Measurements from ENCODE around the gene OBSCN.
A peak's percentile ranks its signal among the peaks of the same experiment; 100 is the strongest.

Gene OBSCN

GRCh38 chr1:228405200-228405978, 197.5 kb downstream of the OBSCN start:
- DNase-seq, result no peak
- in situ Hi-C loops (cut with HindIII; ENCODE audit: low pct_ligation_motif_present, low pct_unique_long_range_greater_than_20kb, low sequenced_read_pairs), result no loop called here

DNA sequence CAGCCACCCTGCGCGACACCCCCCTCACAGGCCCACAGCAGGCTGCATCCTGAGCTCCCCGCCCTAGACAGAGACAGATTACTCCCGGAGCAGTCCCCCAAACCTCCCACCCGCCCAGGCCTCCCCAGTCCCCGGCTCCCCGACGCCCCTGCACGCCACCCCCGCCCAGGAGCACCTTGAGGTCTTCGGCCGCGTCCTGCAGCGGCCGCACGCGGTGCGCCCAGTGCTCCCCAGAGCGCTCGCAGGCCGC, 198.1 kb downstream of the OBSCN start:
- DNase-seq, result no peak
- in situ Hi-C loops (cut with HindIII; ENCODE audit: low pct_ligation_motif_present, low pct_unique_long_range_greater_than_20kb, low sequenced_read_pairs), result no loop called here

GRCh38 chr1:228407106-228408040, 199.5 kb downstream of the OBSCN start:
- DNase-seq, result peak; percentile 29
- in situ Hi-C loops (cut with HindIII; ENCODE audit: low pct_ligation_motif_present, low pct_unique_long_range_greater_than_20kb, low sequenced_read_pairs), result no loop called here

- no peak for DNase-seq
- in situ Hi-C loops (cut with HindIII; ENCODE audit: low pct_ligation_motif_present, low pct_unique_long_range_greater_than_20kb, low sequenced_read_pairs), result no loop called here
These were observed 200.4 kb downstream of the OBSCN start for GRCh38 chr1:228408041-228408868.

DNA sequence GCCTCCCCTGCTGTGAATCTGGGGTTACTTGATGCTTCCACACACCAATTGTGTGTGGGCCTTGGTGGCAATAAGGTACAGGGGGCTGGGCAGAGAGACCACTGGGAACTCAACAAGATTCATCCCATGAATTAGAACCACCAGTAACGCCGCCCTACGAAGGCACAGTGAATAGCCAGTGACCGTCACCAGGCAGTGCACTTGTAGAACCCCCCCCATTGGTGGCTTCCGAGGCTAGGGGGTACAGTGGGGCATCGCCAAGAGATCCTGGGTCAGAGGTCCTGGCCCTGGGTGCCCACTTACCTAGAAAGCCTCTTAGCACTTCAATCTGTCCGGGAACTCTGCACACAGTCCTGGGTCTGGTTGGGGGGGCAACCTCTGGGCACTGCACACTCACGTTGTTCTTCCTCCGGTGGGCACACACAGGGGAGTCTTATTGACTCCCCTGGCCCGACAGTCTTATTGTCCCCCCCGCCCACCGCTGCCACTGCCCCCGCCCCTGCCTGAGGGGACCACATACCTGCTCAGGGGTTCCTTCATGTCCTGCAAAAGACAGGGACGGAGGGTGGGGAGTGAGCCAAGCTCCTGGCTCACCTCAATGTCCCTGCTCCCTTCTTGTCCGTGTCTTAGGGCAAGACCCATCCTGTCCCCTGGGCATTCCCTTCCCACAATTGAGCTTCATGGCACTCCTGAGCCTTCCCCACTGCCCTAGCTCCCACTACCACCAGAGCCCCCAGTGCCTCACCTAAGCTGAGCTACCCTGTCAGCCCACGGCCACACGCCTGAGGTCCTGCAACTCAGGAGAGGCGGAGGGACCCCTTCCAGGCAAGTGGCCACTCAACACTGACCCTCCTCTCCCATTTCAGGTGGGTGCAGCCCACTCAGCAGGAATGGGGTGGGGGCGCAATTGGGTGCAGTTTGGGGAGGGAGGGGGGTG, 201.3 kb downstream of the OBSCN start:
- DNase-seq, result no peak
- in situ Hi-C loops (cut with HindIII; ENCODE audit: low pct_ligation_motif_present, low pct_unique_long_range_greater_than_20kb, low sequenced_read_pairs), result no loop called here

DNA sequence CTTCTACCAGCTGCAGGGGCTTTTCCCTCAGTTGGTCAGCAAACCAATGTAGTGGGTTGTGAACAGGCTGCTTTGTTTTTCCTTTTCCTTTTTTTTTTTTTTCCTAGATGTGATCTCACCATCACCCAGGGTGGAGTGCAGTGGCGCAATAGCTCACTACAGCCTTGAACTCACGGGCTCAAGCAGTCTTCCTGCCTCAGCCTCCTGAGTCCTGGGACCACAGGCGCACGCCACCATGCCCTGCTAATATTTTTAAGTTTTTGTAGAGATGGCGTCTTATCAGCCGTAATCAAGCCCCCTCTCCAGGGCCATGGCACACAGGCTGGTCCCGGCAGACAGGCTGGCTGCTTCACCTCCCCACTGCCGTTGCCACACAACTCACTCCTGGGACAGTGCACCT, 202.2 kb downstream of the OBSCN start:
- in situ Hi-C loops (cut with HindIII; ENCODE audit: low pct_ligation_motif_present, low pct_unique_long_range_greater_than_20kb, low sequenced_read_pairs), result no loop called here
- no peak for DNase-seq

GRCh38 chr1:228410671-228411070, 202.8 kb downstream of the OBSCN start:
- no peak for DNase-seq

DNA sequence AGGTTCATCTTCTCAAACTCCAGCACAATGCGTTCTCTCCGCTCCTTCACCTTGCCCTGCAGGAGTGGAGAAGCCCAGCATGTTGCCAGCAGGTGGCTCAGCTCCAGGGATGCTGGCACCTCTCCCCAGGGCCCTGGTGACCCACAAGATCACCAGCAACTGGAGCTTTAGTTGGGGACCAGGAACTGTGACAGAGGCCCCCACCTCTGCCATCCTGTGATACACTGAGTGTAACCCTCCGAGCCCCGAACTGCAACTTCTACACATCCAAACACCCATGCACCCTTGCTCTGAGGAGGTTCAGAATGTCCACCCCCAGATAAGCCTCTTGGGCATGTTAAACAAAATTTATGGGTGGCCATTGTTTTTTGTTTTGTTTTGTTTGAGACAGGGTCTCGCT, 203.3 kb downstream of the OBSCN start:
- in situ Hi-C loops (cut with HindIII; ENCODE audit: low pct_ligation_motif_present, low pct_unique_long_range_greater_than_20kb, low sequenced_read_pairs), result no loop called here
- DNase-seq, result no peak

More at GRCh38 chr1:228410671-228411070, 202.8 kb downstream of the OBSCN start:
- in situ Hi-C loops (cut with HindIII; ENCODE audit: low pct_ligation_motif_present, low pct_unique_long_range_greater_than_20kb, low sequenced_read_pairs), result no loop called here

DNA sequence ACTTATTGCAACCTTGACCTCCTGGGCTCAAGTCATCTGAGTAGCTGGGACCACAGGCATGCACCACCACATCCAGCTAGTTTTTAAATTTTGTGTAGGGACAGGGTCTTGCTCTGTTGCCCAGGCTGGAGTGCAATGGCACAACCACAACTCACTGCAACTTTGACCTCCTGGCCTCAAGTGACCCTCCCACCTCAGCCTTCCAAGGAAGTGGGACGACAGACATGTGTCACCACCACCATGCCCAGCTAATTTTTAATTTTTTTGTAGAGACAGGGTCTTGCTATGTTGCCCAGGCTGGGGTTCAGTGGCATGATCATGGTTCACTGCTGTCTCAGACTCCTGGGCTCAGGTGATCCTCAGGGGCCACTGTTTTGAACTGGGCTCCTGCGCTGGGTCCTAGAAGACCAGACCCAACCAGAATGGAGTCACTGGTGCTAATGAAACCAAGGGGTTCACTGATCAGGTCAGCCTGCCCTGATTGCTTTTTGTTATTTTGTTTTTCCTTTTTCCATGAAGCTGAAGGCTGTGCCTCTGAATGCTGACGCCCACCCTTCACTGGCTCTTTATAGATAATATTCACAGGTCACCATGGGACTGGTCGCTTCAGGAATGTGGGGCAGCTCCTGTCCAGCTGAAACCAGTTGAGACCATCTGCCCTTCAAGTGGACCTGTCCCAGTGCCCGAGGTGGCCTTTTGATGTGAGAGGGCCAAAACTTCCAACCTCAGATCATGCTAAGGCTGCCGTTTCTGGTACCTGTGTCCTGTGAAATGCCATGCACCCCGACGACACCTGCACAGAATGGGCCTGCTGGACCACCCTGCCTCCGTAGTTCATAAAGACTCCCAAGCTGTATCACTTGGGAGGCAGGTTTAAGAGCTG, 203.9 kb downstream of the OBSCN start:
- DNase-seq, result no peak
- in situ Hi-C loops (cut with HindIII; ENCODE audit: low pct_ligation_motif_present, low pct_unique_long_range_greater_than_20kb, low sequenced_read_pairs), result no loop called here

GRCh38 chr1:228413241-228414010, 205.6 kb downstream of the OBSCN start:
- in situ Hi-C loops (cut with HindIII; ENCODE audit: low pct_ligation_motif_present, low pct_unique_long_range_greater_than_20kb, low sequenced_read_pairs), result no loop called here
- DNase-seq, result no peak

DNA sequence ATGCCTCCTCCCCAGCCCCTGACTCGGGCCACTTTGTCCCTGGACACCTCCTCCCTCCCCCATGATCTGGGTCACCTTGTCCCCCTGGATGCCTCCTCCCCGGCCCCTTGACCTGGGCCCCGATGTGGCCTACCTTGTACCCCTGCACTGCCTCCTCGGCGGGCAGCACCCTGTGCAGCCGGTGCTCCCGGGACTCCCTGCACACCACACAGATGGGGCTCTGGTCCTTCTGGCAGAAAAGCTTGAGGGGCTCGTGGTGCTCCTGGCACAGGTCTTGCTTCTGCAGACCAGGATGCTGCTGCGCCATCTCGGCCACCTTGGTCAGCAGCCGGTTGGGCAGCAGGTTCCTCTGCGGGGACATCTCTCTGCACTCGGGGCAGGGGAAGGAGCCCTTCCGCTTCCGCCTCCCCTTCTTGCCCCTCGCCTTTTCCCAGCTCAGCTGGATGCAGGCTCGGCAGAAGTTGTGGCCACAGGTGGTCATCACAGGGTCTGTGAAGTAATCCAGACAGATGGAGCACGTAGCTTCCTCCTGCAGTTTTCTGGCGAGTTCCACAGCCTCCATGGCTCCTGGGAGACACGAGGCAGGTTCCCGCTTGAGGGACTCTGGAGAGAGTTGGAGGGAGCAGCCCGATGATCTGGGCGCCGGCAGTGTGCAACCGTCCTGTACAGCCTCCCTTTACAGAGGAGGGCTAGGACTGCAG, 206.8 kb downstream of the OBSCN start:
- in situ Hi-C loops (cut with HindIII; ENCODE audit: low pct_ligation_motif_present, low pct_unique_long_range_greater_than_20kb, low sequenced_read_pairs), result no loop called here
- DNase-seq, result no peak

DNA sequence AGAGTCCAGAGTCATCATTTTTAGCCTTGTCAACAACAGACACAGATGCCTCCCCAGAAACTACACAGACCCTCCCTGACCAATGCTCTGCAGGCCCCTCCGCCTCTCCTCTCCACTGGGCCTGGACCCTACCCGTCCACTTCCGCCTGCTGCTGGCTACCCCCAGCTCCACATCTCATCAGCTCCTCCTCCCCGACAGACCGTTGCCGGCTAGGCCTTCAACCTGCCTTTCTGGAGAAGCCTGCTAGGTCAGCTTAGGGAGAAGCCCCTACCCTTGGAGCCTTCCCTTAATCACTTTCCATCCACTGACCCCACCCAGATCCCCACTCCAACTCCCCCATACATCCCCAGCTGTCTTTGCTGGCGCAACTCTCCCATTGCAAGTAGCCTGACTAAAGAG, 207.4 kb downstream of the OBSCN start:
- DNase-seq, result no peak
- in situ Hi-C loops (cut with HindIII; ENCODE audit: low pct_ligation_motif_present, low pct_unique_long_range_greater_than_20kb, low sequenced_read_pairs), result no loop called here

- in situ Hi-C loops (cut with HindIII; ENCODE audit: low pct_ligation_motif_present, low pct_unique_long_range_greater_than_20kb, low sequenced_read_pairs), result no loop called here
- DNase-seq, result no peak
These were observed 208.0 kb downstream of the OBSCN start for GRCh38 chr1:228415853-228416216.

GRCh38 chr1:228416217-228416933, 208.5 kb downstream of the OBSCN start, which contains the start of gene TRIM17:
TRIM17 (minus strand) TSS chr1:228416861; CDS start chr1:228415072, 1,789 bp downstream.
- DNase-seq, result peak; percentile 53
- in situ Hi-C loops (cut with HindIII; ENCODE audit: low pct_ligation_motif_present, low pct_unique_long_range_greater_than_20kb, low sequenced_read_pairs), result no loop called here

DNA sequence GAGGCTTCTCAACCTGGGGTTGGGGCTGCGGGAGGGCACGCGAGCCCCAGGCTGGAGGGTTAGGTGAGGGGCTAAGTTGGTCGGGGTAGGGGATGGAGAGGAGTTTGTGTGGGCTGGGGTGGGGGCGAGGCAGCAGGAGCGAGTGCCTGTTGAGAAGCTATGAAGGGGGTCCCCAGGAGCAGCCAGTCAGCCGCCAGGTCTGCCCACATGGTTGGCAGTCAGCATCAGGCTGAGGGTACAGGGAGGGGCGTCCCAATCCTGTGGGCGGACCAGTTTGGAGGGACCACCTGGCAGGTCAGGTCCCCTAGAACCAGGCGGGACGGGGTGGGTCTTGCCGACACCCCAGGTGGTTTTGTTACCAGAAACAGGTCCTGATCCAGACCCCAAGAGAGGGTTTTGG, 209.2 kb downstream of the OBSCN start:
- in situ Hi-C loops (cut with HindIII; ENCODE audit: low pct_ligation_motif_present, low pct_unique_long_range_greater_than_20kb, low sequenced_read_pairs), result no loop called here
- DNase-seq, result no peak
